Heart left ventricle (tissue), 16 donors: Measurements from ENCODE around the gene NUDT19. TPM values are rescaled to one million over a fixed set of nuclear protein-coding genes. Genes with fewer than 3 reads are reported as not detected.
"Not testable (repeated sequence)": the region's sequence is repeated elsewhere in the genome, so short reads cannot be mapped to it uniquely, and the experiment has no call there.

Experiments used
- ATAC-seq, 4 donors: fragments of 200-7000 bp; cut with Tn5 transposase; one replicate each; pipeline ENCODE4 v1.9.1; 2020 to 2022; ENCODE audit warnings: moderate library complexity in 4 of 4, mild to moderate bottlenecking in 3 of 4, moderate number of reproducible peaks in 1 of 4
- DNase-seq, 5 donors: peaks; one replicate each; pipeline ENCODE4 v3.0.0-alpha.2; 2020
- H3K27ac ChIP-seq, 12 donors: fragments of 200-600 bp; sonication (generic) in 4 of 12; one replicate each; pipeline versions ENCODE4 v1.5.0 to v1.8.0; 2016 to 2022; ENCODE audit warnings: mild to moderate bottlenecking in 2 of 12
- H3K27me3 ChIP-seq, 9 donors: fragments of 200-600 bp; sonication (generic) in 2 of 9; one replicate each; pipeline versions ENCODE4 v1.5.1 to v1.8.0; 2016 to 2022; ENCODE audit warnings: mild to moderate bottlenecking in 3 of 9
- H3K36me3 ChIP-seq, 9 donors: fragments of 200-600 bp; sonication (generic) in 2 of 9; one replicate each; pipeline versions ENCODE4 v1.5.0 to v1.8.0; 2018 to 2022; ENCODE audit warnings: mild to moderate bottlenecking in 2 of 9
- H3K4me1 ChIP-seq, 12 donors: fragments of 200-600 bp; sonication (generic) in 4 of 12; one replicate each; pipeline versions ENCODE4 v1.5.0 to v1.8.0; 2016 to 2022; ENCODE audit warnings: mild to moderate bottlenecking in 3 of 12
- H3K4me3 ChIP-seq, 12 donors: fragments of 200-600 bp; sonication (generic) in 4 of 12; one replicate each; pipeline versions ENCODE4 v1.5.0 to v1.8.0; 2017 to 2022; ENCODE audit warnings: mild to moderate bottlenecking in 9 of 12, moderate library complexity in 4 of 12
- H3K9me3 ChIP-seq, 12 donors: fragments of 200-600 bp; sonication (generic) in 4 of 12; one replicate each; pipeline versions ENCODE4 v1.5.0 to v1.8.0; 2016 to 2022; ENCODE audit warnings: mild to moderate bottlenecking in 1 of 12
- POLR2A ChIP-seq, 2 donors: fragments of 450-650 bp; IDR thresholded peaks; one replicate each; pipeline ENCODE4 v1.6.1; 2017; ENCODE audit warnings: antibody characterized with exemption in 2 of 2, mild to moderate bottlenecking in 2 of 2, moderate library complexity in 2 of 2
- WGBS, 4 donors: extraction: QIAGEN DNeasy Blood & Tissue Kit in 2 of 4; methylation state at CpG; one replicate each; pipeline versions ENCODE4 v1.1.5 to v1.1.7; 2013 to 2018; 5-methylcytosine and 5-hydroxymethylcytosine counted together
- intact Hi-C, 10 donors: fragments of 100-400 bp; cut with DNase I; formaldehyde crosslinking; loops; one replicate each; pipeline versions ENCODE4 v1.11.1 to v1.14.2; 2022
- polyA plus RNA-seq, 2 donors: library from polyadenylated mRNA; stranded (reverse); fragments of 200-250 nt; gene quantifications; one replicate each; pipeline ENCODE4 v1.2.3, GENCODE V29; 2013
- total RNA-seq, 9 donors: library from RNA; depleted of rRNA in 2 of 9; stranded (reverse); fragments of >200 nt in 2 of 9; fragmentation: NEBNext Ultra II Directional in 3 of 9; extraction: Animal tissue kit (Norgen Biotek cat#: 25700) in 3 of 9; gene quantifications; one replicate each; pipeline versions ENCODE4 v1.1.0 to v1.2.4, GENCODE V29; 2016 to 2023
- TF ChIP-seq, protein P1 (sequence below), 12 donors: fragments of 200-600 bp; sonication (generic) in 4 of 12; IDR thresholded peaks; one replicate each; pipeline versions ENCODE4 v1.5.0 to v1.8.0; 2018 to 2022; ENCODE audit warnings: antibody characterized with exemption in 12 of 12, mild to moderate bottlenecking in 5 of 12
- donor health status: ischemic (EF 13 %, LVEDD 7.1; RV severe dilation, severe dysfunction).
- donor health status: healthy with polysubstance abuse.
- donor health status: DM: no; HTN: yes; CAD: no.
- donor health status: DM: no; HTN: no; CAD: no.
- donor health status: ischemic (EF 25% LVEDD 6.9; RV normal size, moderate dysfunction).
- donor health status: ischemic (EF 25% LVEDD 5.7; RV mildly dilated, moderate dysfunction).
- donor health status: healthy.
- donor health status: DM: yes; HTN: yes; CAD: no.
- donor health status: ischemic (EF 35%, LVEDD 5.7; RV mildly dilated, moderate dysfunction).
- donor health status: nonischemic (EF 11% LVEDD 7.7; RV severe dilation, severe dysfunction).
- donor health status: DM: yes; HTN: yes; CAD: no.
- donor health status: PGD.
- donor health status: ischemic (EF 29% LVEDD 5.4; RV normal size, mild dysfunction).
- donor health status: nonischemic (EF 23%, LVEDD 6.1; RV moderate dilation, normal function).

The NUDT19 gene
- total and polyA plus RNA-seq, 11 donors = 12.5 to 31.3 (median 20.5) TPM

DNA sequence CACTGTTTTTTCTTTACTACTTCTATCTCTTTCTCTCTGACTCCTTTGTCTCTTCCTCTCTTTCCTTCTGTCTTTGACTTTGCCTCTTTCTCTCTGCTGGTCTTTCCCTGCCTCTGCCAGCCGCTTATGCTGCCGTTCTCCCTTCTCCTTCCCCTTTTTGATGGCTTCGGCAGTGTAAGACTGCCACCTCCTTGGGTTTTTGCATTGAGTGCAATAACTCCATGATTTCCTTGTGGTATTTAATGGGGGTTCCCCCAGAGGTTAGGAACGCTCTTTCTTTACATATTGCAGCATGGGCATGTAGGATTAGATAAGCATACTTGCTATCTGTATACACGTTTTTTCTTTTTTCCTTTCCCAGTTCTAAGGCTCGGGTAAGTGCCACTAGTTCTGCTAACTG lies 3.9 kb downstream of the NUDT19 start:
- DNase-seq, H3K27ac ChIP-seq, ATAC-seq, H3K27me3 ChIP-seq, H3K4me3 ChIP-seq: not testable (repeated sequence)
- peaks cover 0 to 61% (median 46%) of the 10 kb centered on the region in 12 donors for H3K4me1 ChIP-seq
- 67 to 78% (median 74%) methylated on average over 6 of the region's 6 CpGs for WGBS, 4 donors
- H3K36me3 ChIP-seq = peaks cover 0 to 30% (median 15%) of the 10 kb centered on the region in 9 donors
- peaks cover 0 to 15% (median 4%) of the 10 kb centered on the region in 12 donors for H3K9me3 ChIP-seq
- intact Hi-C loops = loop anchor here in 2 of 10 donors (10.0 kb wide), 2 partner anchors 91 to 101 kb away; no protein-coding TSS in a partner anchor

DNA sequence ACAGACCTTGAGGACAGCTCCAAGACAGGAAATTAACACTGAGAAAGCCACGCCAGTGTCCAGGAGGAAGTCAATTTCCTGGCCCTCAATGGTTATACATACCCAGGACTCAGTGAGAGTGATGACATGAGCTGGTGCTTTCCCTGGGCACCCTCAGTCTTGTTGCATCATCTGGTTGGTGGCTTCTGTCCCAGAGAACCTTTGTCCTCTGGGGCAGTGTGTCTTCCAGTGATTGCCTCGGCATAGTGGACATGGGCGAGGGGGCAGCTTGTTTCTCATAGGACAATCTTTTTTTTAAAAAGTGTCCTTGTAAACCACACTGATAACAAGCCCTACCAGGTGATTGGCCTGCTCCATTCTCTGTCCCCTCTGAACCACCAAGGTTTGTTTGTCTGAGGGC lies 5.2 kb downstream of the NUDT19 start:
- Histone ChIP-seq H3K4me1 (peaks cover 0 to 51% (median 39%) of the 10 kb centered on the region in 12 donors), H3K36me3 (peaks cover 0 to 33% (median 15%) of the 10 kb centered on the region in 9 donors), H3K9me3 (peaks cover 0 to 15% (median 4%) of the 10 kb centered on the region in 12 donors)
- intact Hi-C loops = loop anchor here in 2 of 10 donors (10.0 kb wide), 2 partner anchors 92 to 102 kb away; no protein-coding TSS in a partner anchor
- H3K4me3 ChIP-seq, H3K27me3 ChIP-seq, ATAC-seq, H3K27ac ChIP-seq: not testable (repeated sequence)
- 67 to 83% (median 75%) methylated on average over 3 of the region's 3 CpGs for WGBS, 4 donors
- DNase-seq = peak in 1 of 5 donors; percentile 37

DNA sequence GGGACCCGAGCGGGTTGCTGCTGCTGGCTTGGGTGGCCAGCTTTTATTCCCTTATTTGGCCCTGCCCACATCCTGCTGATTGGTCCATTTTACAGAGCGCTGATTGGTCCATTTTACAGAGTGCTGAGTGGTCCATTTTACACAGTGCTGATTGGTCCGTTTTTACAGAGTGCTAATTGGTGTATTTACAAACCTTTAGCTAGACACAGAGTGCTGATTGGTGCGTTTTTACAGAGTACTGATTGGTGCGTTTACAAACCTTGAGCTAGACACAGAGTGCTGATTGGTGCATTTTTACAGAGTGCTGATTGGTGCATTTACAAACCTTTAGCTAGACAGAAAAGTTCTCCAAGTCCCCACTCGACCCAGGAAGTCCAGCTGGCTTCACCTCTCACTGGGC lies 8.5 kb downstream of the NUDT19 start:
- H3K4me3 ChIP-seq, DNase-seq, H3K27me3 ChIP-seq, ATAC-seq, H3K27ac ChIP-seq, intact Hi-C loops: not testable (repeated sequence)
- WGBS, 4 donors = 86 to 98% (median 96%) methylated on average over 7 of the region's 7 CpGs
- peaks cover 0 to 36% (median 19%) of the 10 kb centered on the region in 12 donors for H3K9me3 ChIP-seq
- peaks cover 0 to 23% (median 13%) of the 10 kb centered on the region in 12 donors for H3K4me1 ChIP-seq
- H3K36me3 ChIP-seq = peaks cover 0 to 59% (median 20%) of the 10 kb centered on the region in 9 donors

DNA sequence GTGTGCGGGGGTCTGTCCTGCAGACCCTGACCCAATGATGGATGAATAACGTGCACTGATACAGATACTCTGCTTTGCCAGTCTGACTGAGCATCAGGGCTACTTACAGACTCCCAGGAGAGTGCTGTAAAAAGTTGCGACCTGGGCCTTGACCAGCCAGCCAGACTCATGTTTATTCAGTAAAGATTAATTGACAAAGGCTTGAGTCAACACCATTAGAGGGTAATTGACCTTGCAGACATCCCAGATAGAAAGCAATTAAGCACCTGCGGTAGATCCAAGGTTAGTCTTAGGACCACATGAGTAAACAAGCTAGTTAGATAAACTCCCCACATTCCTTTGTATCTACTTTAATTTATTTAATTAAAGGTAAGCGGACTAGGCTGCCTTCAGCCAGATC lies 10.4 kb downstream of the NUDT19 start:
- peaks cover 0 to 64% (median 25%) of the 10 kb centered on the region in 9 donors for H3K36me3 ChIP-seq
- DNase-seq (no peak), ATAC-seq (no peak)
- intact Hi-C loops = no loop called here
- H3K4me1 ChIP-seq = peaks cover 0 to 4% (median 0%) of the 10 kb centered on the region in 12 donors
- H3K27me3 ChIP-seq = no peaks in the 10 kb centered on the region
- H3K4me3 ChIP-seq = no peak overlapping the region
- H3K27ac ChIP-seq = no peak overlapping the region
- WGBS, 4 donors = 80 to 87% (median 83%) methylated on average over 5 of the region's 5 CpGs
- peaks cover 0 to 36% (median 19%) of the 10 kb centered on the region in 12 donors for H3K9me3 ChIP-seq
- TF ChIP-seq, protein P1, sequence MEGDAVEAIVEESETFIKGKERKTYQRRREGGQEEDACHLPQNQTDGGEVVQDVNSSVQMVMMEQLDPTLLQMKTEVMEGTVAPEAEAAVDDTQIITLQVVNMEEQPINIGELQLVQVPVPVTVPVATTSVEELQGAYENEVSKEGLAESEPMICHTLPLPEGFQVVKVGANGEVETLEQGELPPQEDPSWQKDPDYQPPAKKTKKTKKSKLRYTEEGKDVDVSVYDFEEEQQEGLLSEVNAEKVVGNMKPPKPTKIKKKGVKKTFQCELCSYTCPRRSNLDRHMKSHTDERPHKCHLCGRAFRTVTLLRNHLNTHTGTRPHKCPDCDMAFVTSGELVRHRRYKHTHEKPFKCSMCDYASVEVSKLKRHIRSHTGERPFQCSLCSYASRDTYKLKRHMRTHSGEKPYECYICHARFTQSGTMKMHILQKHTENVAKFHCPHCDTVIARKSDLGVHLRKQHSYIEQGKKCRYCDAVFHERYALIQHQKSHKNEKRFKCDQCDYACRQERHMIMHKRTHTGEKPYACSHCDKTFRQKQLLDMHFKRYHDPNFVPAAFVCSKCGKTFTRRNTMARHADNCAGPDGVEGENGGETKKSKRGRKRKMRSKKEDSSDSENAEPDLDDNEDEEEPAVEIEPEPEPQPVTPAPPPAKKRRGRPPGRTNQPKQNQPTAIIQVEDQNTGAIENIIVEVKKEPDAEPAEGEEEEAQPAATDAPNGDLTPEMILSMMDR (IDR thresholded peaks at IDR 0.05) = no peak
- no peak for TF ChIP-seq POLR2A (IDR thresholded peaks at IDR 0.05)

DNA sequence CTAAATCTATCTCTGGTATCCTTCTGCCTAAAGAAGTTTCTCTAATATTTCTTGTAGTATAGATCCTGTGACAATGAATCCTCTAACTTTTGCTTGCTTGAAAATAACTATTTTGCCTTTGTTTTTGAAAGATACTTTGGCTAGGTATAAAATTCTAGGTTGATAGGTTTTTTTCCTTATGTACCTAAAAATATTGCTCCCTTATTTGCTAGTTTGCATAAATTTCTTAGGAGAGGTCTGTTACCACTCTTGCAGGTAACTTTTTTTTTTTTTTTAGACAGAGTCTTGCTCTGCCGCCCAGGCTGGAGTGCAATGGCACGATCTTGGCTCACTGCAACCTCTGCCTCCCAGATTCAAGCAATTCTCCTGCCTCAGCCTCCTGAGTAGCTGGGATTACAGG lies 12.4 kb downstream of the NUDT19 start:
- H3K4me3 ChIP-seq, H3K4me1 ChIP-seq, intact Hi-C loops, H3K27me3 ChIP-seq, DNase-seq, H3K27ac ChIP-seq, ATAC-seq: not testable (repeated sequence)
- peaks cover 0 to 56% (median 17%) of the 10 kb centered on the region in 9 donors for H3K36me3 ChIP-seq
- peaks cover 0 to 33% (median 19%) of the 10 kb centered on the region in 12 donors for H3K9me3 ChIP-seq
- WGBS, 4 donors = 92 to 100% (median 95%) methylated on average over 2 of the region's 2 CpGs

DNA sequence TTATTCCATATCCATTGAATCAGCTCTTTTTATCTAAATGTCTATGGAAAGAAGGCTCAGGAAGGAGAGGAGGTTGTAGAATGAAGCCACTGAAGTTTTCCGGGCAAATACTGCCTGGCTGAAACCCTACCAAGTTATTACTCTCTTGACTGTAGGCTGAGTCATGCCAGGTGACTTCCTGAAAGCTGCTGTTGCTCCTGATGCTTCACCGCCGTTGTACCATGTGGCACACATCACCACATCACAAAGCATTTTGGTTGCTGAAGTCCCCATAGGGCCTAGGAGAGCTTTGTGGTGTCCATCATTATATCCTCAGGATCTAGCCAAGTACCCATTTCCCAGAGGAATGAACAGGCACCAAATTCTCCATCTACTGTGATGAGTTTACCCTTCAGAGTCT lies 16.8 kb downstream of the NUDT19 start:
- Histone ChIP-seq H3K27ac (no peak overlapping the region), H3K9me3 (peaks cover 0 to 16% (median 11%) of the 10 kb centered on the region in 12 donors), H3K4me1 (no peaks in the 10 kb centered on the region), H3K27me3 (no peaks in the 10 kb centered on the region), H3K4me3 (no peak overlapping the region), H3K36me3 (peaks cover 0 to 71% (median 47%) of the 10 kb centered on the region in 9 donors)
- WGBS, 4 donors = 78 to 87% (median 82%) methylated on average over 3 of the region's 3 CpGs
- no peak for DNase-seq
- no peak for ATAC-seq
- no peak for TF ChIP-seq POLR2A (IDR thresholded peaks at IDR 0.05)
- TF ChIP-seq, protein P1 (IDR thresholded peaks at IDR 0.05) = no peak
- intact Hi-C loops = no loop called here
